ENCODE data around the gene SLC8B1. TPM values are rescaled to one million over a fixed set of nuclear protein-coding genes. Genes with fewer than 3 reads are reported as not detected.

Gene SLC8B1
- total RNA-seq, 1 donor: 19.5 TPM

DNA sequence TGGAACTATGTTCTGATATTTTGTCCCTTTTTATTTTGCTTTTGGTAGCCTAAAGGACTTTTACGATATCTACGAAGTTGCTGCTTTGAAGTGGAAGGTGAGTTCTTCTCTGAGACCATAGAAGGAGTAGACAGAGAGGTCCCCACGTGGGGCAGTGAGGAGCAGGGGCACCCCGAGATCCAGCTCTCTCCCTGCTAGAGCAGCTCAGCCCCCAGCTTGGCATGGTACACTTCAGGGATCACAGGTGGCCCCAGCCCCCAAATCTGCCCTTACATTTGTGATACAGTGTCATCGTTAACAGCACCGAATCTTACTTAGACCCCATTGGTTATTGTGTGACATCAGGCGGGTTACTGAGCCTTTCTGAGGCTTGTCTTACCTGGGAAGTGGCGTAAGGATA lies 56.8 kb downstream of the SLC8B1 start:
- H2AFZ ChIP-seq (ENCODE audit: low read length): no peak overlapping the region
- H3K4me2 ChIP-seq (ENCODE audit: insufficient read depth, low read length): no peak overlapping the region
- H3K27me3 ChIP-seq (ENCODE audit: insufficient read depth, low read length): no peaks in the 10 kb centered on the region
- H3K36me3 ChIP-seq (ENCODE audit: insufficient read depth, low read length): peaks cover 38% of the 10 kb centered on the region
- H3K9me3 ChIP-seq (ENCODE audit: low read depth, low read length): no peaks in the 10 kb centered on the region
- no peak for DNase-seq (ENCODE audit: insufficient read length, low spot score, missing footprints)
- H3K27ac ChIP-seq (ENCODE audit: low read depth, low read length): no peak overlapping the region
- H4K20me1 ChIP-seq (ENCODE audit: insufficient read depth, low read length): no peaks in the 10 kb centered on the region
- no peaks in the 10 kb centered on the region for H3K79me2 ChIP-seq (ENCODE audit: insufficient read depth, low read length)
- no peak overlapping the region for H3K4me3 ChIP-seq (ENCODE audit: insufficient read depth, low read length)
- no peak for TF ChIP-seq CTCF (IDR thresholded peaks at IDR 0.05; ENCODE audit: extremely low read depth, low read depth, low read length)
- no peaks in the 10 kb centered on the region for H3K4me1 ChIP-seq (ENCODE audit: insufficient read depth, low read length)

GRCh38 chr12:113277511-113277910 lies 57.4 kb downstream of the SLC8B1 start:
- Histone ChIP-seq H3K4me2 (ENCODE audit: insufficient read depth, low read length) (no peak overlapping the region), H3K27me3 (ENCODE audit: insufficient read depth, low read length) (no peaks in the 10 kb centered on the region), H3K9me3 (ENCODE audit: low read depth, low read length) (no peaks in the 10 kb centered on the region), H2AFZ (ENCODE audit: low read length) (no peak overlapping the region), H3K4me1 (ENCODE audit: insufficient read depth, low read length) (peaks cover 3% of the 10 kb centered on the region), H3K27ac (ENCODE audit: low read depth, low read length) (no peak overlapping the region), H3K4me3 (ENCODE audit: insufficient read depth, low read length) (no peak overlapping the region), H3K36me3 (ENCODE audit: insufficient read depth, low read length) (peaks cover 38% of the 10 kb centered on the region), H4K20me1 (ENCODE audit: insufficient read depth, low read length) (no peaks in the 10 kb centered on the region), H3K79me2 (ENCODE audit: insufficient read depth, low read length) (no peaks in the 10 kb centered on the region)
- no peak for DNase-seq (ENCODE audit: insufficient read length, low spot score, missing footprints)
- no peak for TF ChIP-seq CTCF (IDR thresholded peaks at IDR 0.05; ENCODE audit: extremely low read depth, low read depth, low read length)

GRCh38 chr12:113276946-113277500 lies 57.9 kb downstream of the SLC8B1 start:
- no peak for TF ChIP-seq CTCF (IDR thresholded peaks at IDR 0.05; ENCODE audit: extremely low read depth, low read depth, low read length)
- Histone ChIP-seq H3K27ac (ENCODE audit: low read depth, low read length) (no peak overlapping the region), H3K9me3 (ENCODE audit: low read depth, low read length) (no peaks in the 10 kb centered on the region), H3K79me2 (ENCODE audit: insufficient read depth, low read length) (no peaks in the 10 kb centered on the region), H2AFZ (ENCODE audit: low read length) (no peak overlapping the region), H3K27me3 (ENCODE audit: insufficient read depth, low read length) (no peaks in the 10 kb centered on the region), H3K4me3 (ENCODE audit: insufficient read depth, low read length) (no peak overlapping the region), H3K4me1 (ENCODE audit: insufficient read depth, low read length) (peaks cover 7% of the 10 kb centered on the region), H4K20me1 (ENCODE audit: insufficient read depth, low read length) (no peaks in the 10 kb centered on the region), H3K36me3 (ENCODE audit: insufficient read depth, low read length) (peaks cover 38% of the 10 kb centered on the region), H3K4me2 (ENCODE audit: insufficient read depth, low read length) (no peak overlapping the region)
- DNase-seq (ENCODE audit: insufficient read length, low spot score, missing footprints): no peak

- no peak overlapping the region for H3K4me2 ChIP-seq (ENCODE audit: insufficient read depth, low read length)
- peaks cover 15% of the 10 kb centered on the region for H3K4me1 ChIP-seq (ENCODE audit: insufficient read depth, low read length)
- H3K9me3 ChIP-seq (ENCODE audit: low read depth, low read length): no peaks in the 10 kb centered on the region
- no peak overlapping the region for H3K4me3 ChIP-seq (ENCODE audit: insufficient read depth, low read length)
- no peaks in the 10 kb centered on the region for H3K27me3 ChIP-seq (ENCODE audit: insufficient read depth, low read length)
- DNase-seq (ENCODE audit: insufficient read length, low spot score, missing footprints): no peak
- TF ChIP-seq CTCF (IDR thresholded peaks at IDR 0.05; ENCODE audit: extremely low read depth, low read depth, low read length): no peak
- no peaks in the 10 kb centered on the region for H4K20me1 ChIP-seq (ENCODE audit: insufficient read depth, low read length)
- no peak overlapping the region for H2AFZ ChIP-seq (ENCODE audit: low read length)
- H3K36me3 ChIP-seq (ENCODE audit: insufficient read depth, low read length): peaks cover 38% of the 10 kb centered on the region
- no peaks in the 10 kb centered on the region for H3K79me2 ChIP-seq (ENCODE audit: insufficient read depth, low read length)
- no peak overlapping the region for H3K27ac ChIP-seq (ENCODE audit: low read depth, low read length)
These were observed 58.6 kb downstream of the SLC8B1 start for GRCh38 chr12:113276306-113276705.
